Mesothelial cell of epicardium (in vitro differentiated cells): Measurements from ENCODE around the gene WNT3. TPM values are rescaled to one million over a fixed set of nuclear protein-coding genes. Genes with fewer than 3 reads are reported as not detected.
"Not testable (repeated sequence)": the region's sequence is repeated elsewhere in the genome, so short reads cannot be mapped to it uniquely, and the experiment has no call there.

ENCODE experiments used
- DNase-seq, 2 experiments: peaks; one replicate each; pipeline ENCODE4 v3.0.0; 2021; ENCODE audit warnings: low spot score in 2 of 2; ENCODE audit not compliant: unreplicated experiment in 2 of 2
- H3K27ac Mint-ChIP-seq: 2 replicates; pipeline ENCODE4 v1.8.0; 2021; ENCODE audit warnings: mixed read lengths
- H3K27me3 Mint-ChIP-seq: 2 replicates; pipeline ENCODE4 v1.8.0; 2021; ENCODE audit warnings: low read depth, mixed read lengths
- H3K36me3 Mint-ChIP-seq: 2 replicates; pipeline ENCODE4 v1.8.0; 2021; ENCODE audit warnings: mixed read lengths
- H3K4me1 Mint-ChIP-seq: 2 replicates; pipeline ENCODE4 v1.8.0; 2021; ENCODE audit warnings: mixed read lengths
- H3K4me3 Mint-ChIP-seq: 2 replicates; pipeline ENCODE4 v1.8.0; 2021; ENCODE audit warnings: mild to moderate bottlenecking, moderate library complexity, mixed read lengths
- H3K9me3 Mint-ChIP-seq: 2 replicates; pipeline ENCODE4 v1.8.0; 2021; ENCODE audit warnings: mixed read lengths
- total RNA-seq: library from RNA; stranded (reverse); gene quantifications from 3 replicates; pipeline ENCODE4 v1.2.1, GENCODE V29; 2021
- TF ChIP-seq, protein P1 (sequence below): fragments of 200-600 bp; sonication (generic); IDR thresholded peaks from one replicate; pipeline ENCODE4 v1.5.0; 2021; ENCODE audit warnings: antibody characterized with exemption; ENCODE audit not compliant: unreplicated experiment

The WNT3 gene
- total RNA-seq, 1 donor from 2014 or later: 65.7 TPM

DNA sequence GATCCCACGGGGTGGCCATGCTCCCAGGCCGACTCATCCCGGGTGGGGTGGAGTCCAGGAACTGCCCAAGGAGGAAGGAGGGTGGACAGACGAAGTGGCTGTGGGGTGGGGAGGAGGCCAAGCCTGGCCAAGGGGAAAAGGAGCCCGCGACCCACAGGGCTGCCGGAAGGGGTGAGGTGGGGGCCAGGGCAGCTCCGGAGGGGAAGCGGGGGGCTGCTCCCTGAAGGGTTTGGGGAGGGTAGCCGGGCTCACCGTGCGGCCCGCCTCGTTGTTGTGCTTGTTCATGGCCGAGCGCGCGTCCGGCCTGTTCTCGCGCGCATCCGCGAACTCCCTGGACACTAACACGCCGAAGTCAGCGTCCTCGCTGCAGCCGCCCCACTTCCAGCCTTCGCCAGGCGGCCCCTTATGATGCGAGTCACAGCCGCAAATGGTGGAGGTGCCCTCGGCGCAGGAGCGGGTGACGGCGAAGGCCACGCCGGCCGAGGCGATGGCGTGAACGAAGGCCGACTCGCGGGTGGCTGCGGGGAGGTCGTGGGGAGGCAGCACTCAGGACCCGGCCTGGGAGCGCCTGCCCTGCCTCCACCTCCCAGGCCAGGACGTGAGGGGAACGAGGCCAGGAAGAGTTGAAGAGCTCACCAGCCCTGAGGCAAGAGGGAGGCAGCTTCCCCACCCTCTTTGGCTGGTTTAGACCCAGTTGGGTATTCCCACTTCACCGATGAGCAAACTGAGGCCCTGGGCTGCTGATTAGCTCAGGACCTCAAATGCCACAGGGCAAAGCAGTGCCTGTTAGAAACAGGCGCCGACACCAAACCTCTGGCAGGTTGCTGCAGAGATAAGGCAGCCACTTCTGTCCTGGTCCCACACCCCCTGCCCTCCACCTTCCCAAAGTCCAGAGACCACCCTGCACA lies 48.7 kb downstream of the WNT3 start:
- TF ChIP-seq, protein P1, sequence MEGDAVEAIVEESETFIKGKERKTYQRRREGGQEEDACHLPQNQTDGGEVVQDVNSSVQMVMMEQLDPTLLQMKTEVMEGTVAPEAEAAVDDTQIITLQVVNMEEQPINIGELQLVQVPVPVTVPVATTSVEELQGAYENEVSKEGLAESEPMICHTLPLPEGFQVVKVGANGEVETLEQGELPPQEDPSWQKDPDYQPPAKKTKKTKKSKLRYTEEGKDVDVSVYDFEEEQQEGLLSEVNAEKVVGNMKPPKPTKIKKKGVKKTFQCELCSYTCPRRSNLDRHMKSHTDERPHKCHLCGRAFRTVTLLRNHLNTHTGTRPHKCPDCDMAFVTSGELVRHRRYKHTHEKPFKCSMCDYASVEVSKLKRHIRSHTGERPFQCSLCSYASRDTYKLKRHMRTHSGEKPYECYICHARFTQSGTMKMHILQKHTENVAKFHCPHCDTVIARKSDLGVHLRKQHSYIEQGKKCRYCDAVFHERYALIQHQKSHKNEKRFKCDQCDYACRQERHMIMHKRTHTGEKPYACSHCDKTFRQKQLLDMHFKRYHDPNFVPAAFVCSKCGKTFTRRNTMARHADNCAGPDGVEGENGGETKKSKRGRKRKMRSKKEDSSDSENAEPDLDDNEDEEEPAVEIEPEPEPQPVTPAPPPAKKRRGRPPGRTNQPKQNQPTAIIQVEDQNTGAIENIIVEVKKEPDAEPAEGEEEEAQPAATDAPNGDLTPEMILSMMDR: no peak
- DNase-seq: peak in 1 of 2 experiments; percentile 34
- H3K4me1 Mint-ChIP-seq: peaks cover 43% of the 10 kb centered on the region
- H3K4me3 Mint-ChIP-seq: peak overlapping the region; percentile 61
- no peaks in the 10 kb centered on the region for H3K27me3 Mint-ChIP-seq
- H3K36me3 Mint-ChIP-seq: peaks cover 19% of the 10 kb centered on the region
- H3K9me3 Mint-ChIP-seq: no peaks in the 10 kb centered on the region
- peak overlapping the region; percentile 71 for H3K27ac Mint-ChIP-seq

DNA sequence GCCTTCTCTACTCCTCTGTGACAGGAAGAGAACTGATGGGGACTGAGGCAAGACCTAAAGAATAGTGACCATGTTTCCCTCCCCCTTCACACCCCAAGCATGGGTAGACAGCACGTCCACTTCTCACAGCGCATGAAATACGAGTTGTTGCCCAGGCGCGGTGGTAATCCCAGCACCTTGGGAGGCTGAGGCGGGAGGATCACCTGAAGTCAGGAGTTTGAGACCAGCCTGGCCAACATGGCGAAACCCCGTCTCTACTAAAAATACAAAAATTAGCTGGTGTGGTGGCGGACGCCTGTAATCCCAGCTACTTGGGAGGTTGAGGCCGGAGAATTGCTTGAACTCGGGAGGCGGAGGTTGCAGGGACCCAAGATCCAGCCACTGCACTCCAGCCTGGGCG lies 49.6 kb downstream of the WNT3 start:
- H3K36me3 Mint-ChIP-seq: peaks cover 24% of the 10 kb centered on the region
- H3K27ac Mint-ChIP-seq, H3K9me3 Mint-ChIP-seq, H3K4me3 Mint-ChIP-seq, H3K27me3 Mint-ChIP-seq: not testable (repeated sequence)
- DNase-seq: peak in 1 of 2 experiments; percentile 34
- peaks cover 43% of the 10 kb centered on the region for H3K4me1 Mint-ChIP-seq

DNA sequence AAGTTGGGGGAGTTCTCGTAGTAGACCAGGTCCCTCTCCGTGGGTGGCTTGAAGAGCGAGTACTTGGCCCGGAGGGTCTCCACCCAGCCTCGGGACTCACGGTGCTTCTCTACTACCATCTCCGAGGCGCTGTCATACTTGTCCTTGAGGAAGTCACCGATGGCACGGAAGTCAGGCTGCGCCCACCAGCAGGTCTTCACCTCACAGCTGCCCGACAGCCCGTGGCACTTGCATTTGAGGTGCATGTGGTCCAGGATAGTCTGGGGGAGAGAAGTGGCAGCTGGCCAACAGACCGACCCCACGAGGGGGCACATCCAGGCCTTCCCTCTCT lies 50.0 kb downstream of the WNT3 start:
- DNase-seq: no peak
- TF ChIP-seq, protein P1: no peak
- Mint-ChIP-seq H3K9me3 (no peaks in the 10 kb centered on the region), H3K27ac (peak overlapping the region; percentile 25), H3K36me3 (peaks cover 27% of the 10 kb centered on the region), H3K4me3 (no peak overlapping the region), H3K27me3 (no peaks in the 10 kb centered on the region), H3K4me1 (peaks cover 44% of the 10 kb centered on the region)

DNA sequence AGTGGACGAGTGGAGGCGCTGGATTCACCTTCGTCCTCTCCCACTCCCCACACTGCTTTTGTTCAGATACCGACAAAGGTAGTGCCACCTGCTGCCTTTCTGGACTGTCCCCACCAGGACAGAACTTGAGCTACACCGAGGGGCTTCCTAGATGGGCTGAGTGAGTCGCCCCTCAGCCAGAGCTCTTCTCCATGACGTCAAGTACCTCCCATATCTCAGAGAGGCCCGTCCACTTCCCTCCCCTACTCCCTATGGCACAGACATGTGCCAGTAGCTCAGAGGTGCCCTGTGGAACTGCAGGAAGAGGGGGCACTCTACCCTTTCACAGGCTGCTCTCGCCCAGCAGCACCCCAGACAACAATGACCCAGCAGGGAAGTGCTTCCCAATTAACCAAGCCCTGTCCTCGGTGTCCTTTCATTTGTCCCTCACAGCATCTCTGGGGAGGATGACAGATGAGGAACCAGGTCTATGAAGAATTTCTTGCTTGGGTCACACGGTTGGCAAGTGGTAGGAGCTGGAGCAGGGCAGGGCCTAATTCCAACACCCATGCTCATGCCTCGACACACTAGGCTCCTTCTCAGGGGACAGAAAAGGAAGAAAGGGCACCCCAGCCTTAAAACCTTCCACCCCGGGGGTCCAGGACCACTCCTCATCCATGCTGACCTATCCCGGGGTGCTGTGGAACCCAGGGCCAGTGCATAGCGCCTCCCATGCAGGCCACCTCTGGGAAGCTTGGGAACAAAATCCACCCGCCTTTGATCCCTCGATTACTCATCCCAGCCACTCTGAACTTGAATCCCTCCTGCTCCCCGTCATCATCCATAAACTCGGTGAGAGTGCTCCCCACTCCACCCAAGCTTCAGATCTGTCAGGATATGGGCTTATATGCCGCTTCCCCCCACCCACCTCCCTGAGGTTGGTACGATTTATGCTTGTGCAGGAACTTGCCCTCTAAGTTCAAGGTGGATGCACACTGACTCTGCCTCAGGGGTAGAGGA lies 51.7 kb downstream of the WNT3 start:
- peak in 1 of 2 experiments; percentile 36 for DNase-seq
- Mint-ChIP-seq H3K4me3 (no peak overlapping the region), H3K27ac (peak overlapping the region; percentile 14), H3K36me3 (peaks cover 35% of the 10 kb centered on the region), H3K9me3 (no peaks in the 10 kb centered on the region), H3K4me1 (peaks cover 39% of the 10 kb centered on the region), H3K27me3 (no peaks in the 10 kb centered on the region)
- TF ChIP-seq, protein P1: no peak

DNA sequence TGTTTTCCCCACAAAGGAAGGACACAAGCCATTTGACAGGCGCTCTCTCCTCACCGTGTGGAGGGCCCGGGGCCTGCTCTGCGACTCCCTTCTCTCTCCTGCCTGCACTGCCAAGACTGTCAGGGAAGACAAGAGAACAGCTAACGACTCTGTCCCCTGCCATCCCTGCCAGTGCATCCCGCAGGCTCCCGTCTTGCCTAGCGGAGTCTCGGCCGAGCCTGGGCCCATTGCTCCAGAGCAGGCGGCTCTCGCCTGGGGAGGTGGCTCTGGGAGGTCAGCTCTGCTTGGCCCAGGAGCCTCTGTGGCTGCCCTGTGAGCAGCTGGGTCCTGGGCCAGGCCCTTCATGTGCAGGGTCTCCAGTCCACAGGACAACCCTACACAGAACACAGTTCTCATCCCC lies 53.0 kb downstream of the WNT3 start:
- Mint-ChIP-seq H3K4me3 (no peak overlapping the region), H3K27me3 (no peaks in the 10 kb centered on the region), H3K27ac (peak overlapping the region; percentile 72), H3K36me3 (peaks cover 38% of the 10 kb centered on the region), H3K4me1 (peaks cover 34% of the 10 kb centered on the region), H3K9me3 (no peaks in the 10 kb centered on the region)
- TF ChIP-seq, protein P1: no peak
- DNase-seq: no peak
